ENCODE results near the gene KCNA2.

The KCNA2 gene

GRCh38 chr1:110588991-110589390, 17.2 kb downstream of the KCNA2 start:
- no peak for DNase-seq (ENCODE audit: low spot score)
- no peak for TF ChIP-seq CTCF (IDR thresholded peaks at IDR 0.05; ENCODE audit: extremely low read depth, missing control alignments)

GRCh38 chr1:110588486-110588885, 17.7 kb downstream of the KCNA2 start:
- DNase-seq (ENCODE audit: low spot score), result no peak
- no peak for TF ChIP-seq CTCF (IDR thresholded peaks at IDR 0.05; ENCODE audit: extremely low read depth, missing control alignments)

GRCh38 chr1:110587906-110588305, 18.3 kb downstream of the KCNA2 start:
- no peak for TF ChIP-seq CTCF (IDR thresholded peaks at IDR 0.05; ENCODE audit: extremely low read depth, missing control alignments)
- no peak for DNase-seq (ENCODE audit: low spot score)

GRCh38 chr1:110585481-110585880, 20.7 kb downstream of the KCNA2 start:
- TF ChIP-seq CTCF (IDR thresholded peaks at IDR 0.05; ENCODE audit: extremely low read depth, missing control alignments), result no peak
- DNase-seq (ENCODE audit: low spot score), result no peak

- TF ChIP-seq CTCF (IDR thresholded peaks at IDR 0.05; ENCODE audit: extremely low read depth, missing control alignments), result no peak
- DNase-seq (ENCODE audit: low spot score), result no peak
These were observed 22.1 kb downstream of the KCNA2 start for GRCh38 chr1:110584045-110584444.

- no peak for TF ChIP-seq CTCF (IDR thresholded peaks at IDR 0.05; ENCODE audit: extremely low read depth, missing control alignments)
- DNase-seq (ENCODE audit: low spot score), result no peak
These were observed 22.7 kb downstream of the KCNA2 start for GRCh38 chr1:110583505-110583904.

- no peak for DNase-seq (ENCODE audit: low spot score)
These were observed 23.8 kb downstream of the KCNA2 start for GRCh38 chr1:110582378-110582777.

More at GRCh38 chr1:110582378-110582777, 23.8 kb downstream of the KCNA2 start:
- TF ChIP-seq CTCF (IDR thresholded peaks at IDR 0.05; ENCODE audit: extremely low read depth, missing control alignments), result no peak

All from GM20000 (cell line).